ENCODE data around the gene SYT7. TPM values are rescaled to one million over a fixed set of nuclear protein-coding genes. Genes with fewer than 3 reads are reported as not detected.

The SYT7 gene
- total and polyA plus RNA-seq, 4 donors, result 1.7 to 10.6 (median 3.8) TPM

DNA sequence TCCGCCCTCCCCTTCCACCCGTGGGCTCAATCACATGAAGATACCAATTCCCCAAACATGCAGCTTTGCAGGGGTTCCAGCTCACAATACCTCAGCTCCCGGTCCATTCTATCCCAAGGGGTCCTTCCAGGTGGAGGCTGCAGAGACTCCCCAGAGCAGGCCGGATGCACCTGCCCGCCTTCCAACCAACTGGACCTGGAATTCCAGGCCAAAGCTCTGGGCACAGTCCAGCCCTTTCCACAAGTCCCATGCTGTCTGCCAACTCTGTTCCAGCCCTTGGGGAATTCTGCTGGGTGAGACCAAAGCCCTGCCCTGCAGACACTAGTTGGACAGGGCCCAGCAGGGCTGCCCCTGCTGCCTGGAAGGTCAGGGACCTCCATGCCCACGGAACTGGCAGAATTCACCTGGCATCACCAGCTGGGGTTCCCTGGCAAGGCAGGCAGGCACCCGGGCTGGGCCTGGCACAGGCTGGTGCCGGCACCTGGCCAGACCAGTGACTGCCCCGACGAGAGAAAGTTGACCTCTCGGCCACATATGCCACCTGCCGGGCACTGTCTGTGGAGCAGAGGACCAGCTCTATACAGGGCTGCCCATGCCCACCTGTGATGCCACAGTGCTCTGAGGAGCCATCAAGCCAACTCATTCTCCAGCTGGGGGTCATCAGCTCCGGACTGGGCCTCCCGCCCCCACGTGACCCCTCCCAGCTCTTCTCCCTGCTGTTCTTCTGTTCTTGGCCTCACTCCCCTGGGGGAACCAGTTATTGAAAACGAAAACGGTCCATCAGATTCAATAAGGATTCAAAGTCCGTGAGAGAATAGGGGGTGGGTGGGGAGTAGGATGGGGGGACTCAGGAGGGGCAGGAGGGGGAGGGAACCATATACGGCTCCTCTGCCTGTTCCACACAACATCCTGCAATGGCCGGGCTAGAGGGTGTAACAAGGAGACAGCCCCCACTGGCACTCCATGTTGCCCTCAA lies 4.7 kb downstream of the SYT7 start:
- WGBS, 2 donors, result 84% methylated on average over 20 of the region's 20 CpGs
- no peak for ATAC-seq (ENCODE audit: insufficient read depth, low FRiP score)
- no peak overlapping the region for H3K27ac ChIP-seq (ENCODE audit: low read depth in 1 of 2, low read length in 1 of 2)

DNA sequence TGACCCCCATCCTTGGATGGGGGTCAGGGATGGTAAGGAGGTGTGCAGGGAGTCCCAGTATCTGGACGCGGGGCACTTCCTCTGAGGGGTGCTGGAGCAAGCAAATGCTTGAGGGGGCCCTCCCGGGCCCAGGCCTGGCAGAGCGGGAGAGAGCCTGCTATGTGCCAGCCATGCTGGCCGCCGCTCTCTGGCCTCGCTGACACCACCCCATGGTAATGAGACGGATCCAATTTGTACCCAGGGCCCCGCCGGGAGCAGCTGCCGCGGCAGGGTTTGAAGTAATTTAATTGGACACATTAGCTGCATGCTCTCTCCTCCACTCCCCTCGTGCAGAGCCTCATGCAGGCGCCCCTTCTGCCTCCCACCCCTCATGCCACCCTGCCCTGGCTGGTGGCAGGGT lies 6.3 kb downstream of the SYT7 start:
- no peaks in the 10 kb centered on the region for H3K9me3 ChIP-seq (ENCODE audit: control insufficient read depth in 4 of 4, insufficient read depth in 3 of 4, low read length in 3 of 4)
- WGBS, 2 donors, result 82 to 86% methylated on average over 14 of the region's 14 CpGs
- H3K9ac ChIP-seq (ENCODE audit: insufficient read depth in 1 of 2, low read length in 2 of 2), result no peak overlapping the region
- peaks cover 0 to 16% (median 7%) of the 10 kb centered on the region in 3 donors for H3K27me3 ChIP-seq (ENCODE audit: control insufficient read depth in 3 of 3, insufficient read depth in 3 of 3, low read length in 2 of 3)
- peaks cover 0 to 10% (median 0%) of the 10 kb centered on the region in 5 donors for H3K4me1 ChIP-seq (ENCODE audit: control insufficient read depth in 5 of 5, insufficient read depth in 5 of 5, low read length in 5 of 5)
- no peak overlapping the region for H3K4me3 ChIP-seq
- no peak overlapping the region for H3K27ac ChIP-seq (ENCODE audit: low read depth in 1 of 2, low read length in 1 of 2)
- ATAC-seq (ENCODE audit: insufficient read depth, low FRiP score) (no peak), DNase-seq (no peak)
- H3K36me3 ChIP-seq (ENCODE audit: control insufficient read depth in 4 of 4, insufficient read depth in 4 of 4, low read length in 4 of 4), result no peaks in the 10 kb centered on the region
- TF ChIP-seq, protein P1, sequence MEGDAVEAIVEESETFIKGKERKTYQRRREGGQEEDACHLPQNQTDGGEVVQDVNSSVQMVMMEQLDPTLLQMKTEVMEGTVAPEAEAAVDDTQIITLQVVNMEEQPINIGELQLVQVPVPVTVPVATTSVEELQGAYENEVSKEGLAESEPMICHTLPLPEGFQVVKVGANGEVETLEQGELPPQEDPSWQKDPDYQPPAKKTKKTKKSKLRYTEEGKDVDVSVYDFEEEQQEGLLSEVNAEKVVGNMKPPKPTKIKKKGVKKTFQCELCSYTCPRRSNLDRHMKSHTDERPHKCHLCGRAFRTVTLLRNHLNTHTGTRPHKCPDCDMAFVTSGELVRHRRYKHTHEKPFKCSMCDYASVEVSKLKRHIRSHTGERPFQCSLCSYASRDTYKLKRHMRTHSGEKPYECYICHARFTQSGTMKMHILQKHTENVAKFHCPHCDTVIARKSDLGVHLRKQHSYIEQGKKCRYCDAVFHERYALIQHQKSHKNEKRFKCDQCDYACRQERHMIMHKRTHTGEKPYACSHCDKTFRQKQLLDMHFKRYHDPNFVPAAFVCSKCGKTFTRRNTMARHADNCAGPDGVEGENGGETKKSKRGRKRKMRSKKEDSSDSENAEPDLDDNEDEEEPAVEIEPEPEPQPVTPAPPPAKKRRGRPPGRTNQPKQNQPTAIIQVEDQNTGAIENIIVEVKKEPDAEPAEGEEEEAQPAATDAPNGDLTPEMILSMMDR (IDR thresholded peaks at IDR 0.05; ENCODE audit: control extremely low read depth, extremely low read depth), result no peak

More for the DNA sequence above, 4.7 kb downstream of the SYT7 start:
- Histone ChIP-seq H3K9ac (ENCODE audit: insufficient read depth in 1 of 2, low read length in 2 of 2) (no peak overlapping the region), H3K27me3 (ENCODE audit: control insufficient read depth in 3 of 3, insufficient read depth in 3 of 3, low read length in 2 of 3) (peaks cover 0 to 15% (median 14%) of the 10 kb centered on the region in 3 donors), H3K4me1 (ENCODE audit: control insufficient read depth in 5 of 5, insufficient read depth in 5 of 5, low read length in 5 of 5) (peaks cover 0 to 9% (median 2%) of the 10 kb centered on the region in 5 donors), H3K36me3 (ENCODE audit: control insufficient read depth in 4 of 4, insufficient read depth in 4 of 4, low read length in 4 of 4) (no peaks in the 10 kb centered on the region), H3K4me3 (no peak overlapping the region), H3K9me3 (ENCODE audit: control insufficient read depth in 4 of 4, insufficient read depth in 3 of 4, low read length in 3 of 4) (no peaks in the 10 kb centered on the region)
- TF ChIP-seq, protein P1 (IDR thresholded peaks at IDR 0.05; ENCODE audit: control extremely low read depth, extremely low read depth), result no peak
- DNase-seq, result no peak

DNA sequence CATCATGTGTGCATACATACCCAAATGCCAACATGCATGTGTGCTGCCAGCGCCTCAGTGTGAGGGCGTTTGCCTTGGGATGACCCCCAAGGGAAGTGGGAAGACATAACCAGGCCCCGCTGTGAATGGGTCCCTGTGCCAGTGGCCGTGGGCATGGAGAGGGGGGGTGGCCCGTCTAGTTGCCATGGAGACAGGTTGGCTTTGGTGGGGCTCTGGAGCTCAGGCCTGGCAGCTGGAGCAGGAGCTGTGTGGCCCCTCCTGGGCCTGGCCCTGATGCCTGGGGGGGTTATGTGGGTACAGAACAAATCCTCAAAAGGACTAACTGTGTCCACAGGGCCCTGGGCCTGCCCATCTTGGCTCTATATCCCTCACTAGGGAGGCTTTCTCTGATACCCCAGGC lies 8.0 kb downstream of the SYT7 start:
- TF ChIP-seq, protein P1 (IDR thresholded peaks at IDR 0.05; ENCODE audit: control extremely low read depth, extremely low read depth), result no peak
- H3K27ac ChIP-seq (ENCODE audit: low read depth in 1 of 2, low read length in 1 of 2), result no peak overlapping the region
- no peaks in the 10 kb centered on the region for H3K36me3 ChIP-seq (ENCODE audit: control insufficient read depth in 4 of 4, insufficient read depth in 4 of 4, low read length in 4 of 4)
- no peak overlapping the region for H3K4me3 ChIP-seq
- peaks cover 0 to 6% (median 0%) of the 10 kb centered on the region in 3 donors for H3K27me3 ChIP-seq (ENCODE audit: control insufficient read depth in 3 of 3, insufficient read depth in 3 of 3, low read length in 2 of 3)
- DNase-seq, result no peak
- peaks cover 0 to 10% (median 0%) of the 10 kb centered on the region in 5 donors for H3K4me1 ChIP-seq (ENCODE audit: control insufficient read depth in 5 of 5, insufficient read depth in 5 of 5, low read length in 5 of 5)
- H3K9ac ChIP-seq (ENCODE audit: insufficient read depth in 1 of 2, low read length in 2 of 2), result no peak overlapping the region
- no peaks in the 10 kb centered on the region for H3K9me3 ChIP-seq (ENCODE audit: control insufficient read depth in 4 of 4, insufficient read depth in 3 of 4, low read length in 3 of 4)
- no peak for ATAC-seq (ENCODE audit: insufficient read depth, low FRiP score)
- 75 to 79% methylated on average over 5 of the region's 5 CpGs for WGBS, 2 donors
